ENCODE data around the gene RNPEPL1.
"Not testable (repeated sequence)": the region's sequence is repeated elsewhere in the genome, so short reads cannot be mapped to it uniquely, and the experiment has no call there.

The RNPEPL1 gene

GRCh38 chr2:240604939-240605716 lies 36.8 kb downstream of the RNPEPL1 start:
- DNase-seq (ENCODE audit: low read depth), result no peak

GRCh38 chr2:240605867-240606743 lies 37.8 kb downstream of the RNPEPL1 start:
- no peak for DNase-seq (ENCODE audit: low read depth)

GRCh38 chr2:240611601-240612210 lies 43.4 kb downstream of the RNPEPL1 start:
- DNase-seq (ENCODE audit: low read depth), result no peak

- no peak for DNase-seq (ENCODE audit: low read depth)
These were observed 45.5 kb downstream of the RNPEPL1 start for GRCh38 chr2:240613781-240614180.

- DNase-seq (ENCODE audit: low read depth), result no peak
These were observed 46.1 kb downstream of the RNPEPL1 start for GRCh38 chr2:240614391-240614790.

GRCh38 chr2:240615396-240615795 lies 47.1 kb downstream of the RNPEPL1 start:
- DNase-seq (ENCODE audit: low read depth), result no peak

GRCh38 chr2:240615820-240616547 lies 47.7 kb downstream of the RNPEPL1 start:
- DNase-seq (ENCODE audit: low read depth), result no peak

GRCh38 chr2:240616860-240617666 lies 48.8 kb downstream of the RNPEPL1 start:
- DNase-seq (ENCODE audit: low read depth), result not testable (repeated sequence)

GRCh38 chr2:240618776-240619175 lies 50.5 kb downstream of the RNPEPL1 start:
- no peak for DNase-seq (ENCODE audit: low read depth)

GRCh38 chr2:240619506-240620148 lies 51.3 kb downstream of the RNPEPL1 start:
- DNase-seq (ENCODE audit: low read depth), result no peak

- no peak for DNase-seq (ENCODE audit: low read depth)
These were observed 52.0 kb downstream of the RNPEPL1 start for GRCh38 chr2:240620149-240620731.

GRCh38 chr2:240620859-240621258 lies 52.6 kb downstream of the RNPEPL1 start:
- DNase-seq (ENCODE audit: low read depth), result no peak

- DNase-seq (ENCODE audit: low read depth), result no peak
These were observed 53.8 kb downstream of the RNPEPL1 start for GRCh38 chr2:240622060-240622411.

- peak; percentile 21 for DNase-seq (ENCODE audit: low read depth)
These were observed 54.4 kb downstream of the RNPEPL1 start for GRCh38 chr2:240622531-240623235.

GRCh38 chr2:240623531-240624010 lies 55.3 kb downstream of the RNPEPL1 start:
- no peak for DNase-seq (ENCODE audit: low read depth)

GRCh38 chr2:240624011-240624949 lies 56.0 kb downstream of the RNPEPL1 start:
- no peak for DNase-seq (ENCODE audit: low read depth)

- DNase-seq (ENCODE audit: low read depth), result peak; percentile 43
These were observed 56.8 kb downstream of the RNPEPL1 start, which contains the start of gene GPR35 for GRCh38 chr2:240624950-240625621. TSS of gene GPR35 (plus strand) at chr2:240625480. CDS start at chr2:240629953, 4,473 bp downstream.
